OCI-LY7 (cell line): ENCODE results near the gene DOCK1.

Experiments
- CTCF ChIP-seq: fragments of 200-600 bp; sonication (generic); conservative IDR thresholded peaks from 2 replicates; pipeline ENCODE4 v1.5.1; 2014; ENCODE audit warnings: mild to moderate bottlenecking, antibody characterized with exemption, low read length, moderate library complexity, mixed read lengths
- EZH2phosphoT487 ChIP-seq: fragments of 200-600 bp; sonication (generic); IDR thresholded peaks from 2 replicates; pipeline ENCODE4 v1.6.1; 2018; ENCODE audit warnings: low read depth, borderline replicate concordance, mild to moderate bottlenecking, mixed run types, antibody characterized with exemption, low read length, moderate library complexity, mixed read lengths

GRCh38 chr10:127194111-127194510, 288.9 kb downstream of the DOCK1 start:
- TF ChIP-seq CTCF, result no peak
- no peak for TF ChIP-seq EZH2phosphoT487
